HFF-Myc (cell line): ENCODE results near the gene PAN3.

Source experiments
- DNase-seq: peaks from one replicate; pipeline ENCODE4 v3.0.0-alpha.2; 2011; ENCODE audit warnings: low read depth; ENCODE audit errors: extremely low read depth
- H3K4me3 ChIP-seq: replicated peaks from 2 replicates; pipeline ENCODE4 v1.5.1; 2011; ENCODE audit warnings: low read depth, mild to moderate bottlenecking, control low read depth, low read length
- TF ChIP-seq, protein P1 (sequence below): IDR thresholded peaks from 2 replicates; pipeline ENCODE4 v1.5.1; 2012; ENCODE audit warnings: mild to moderate bottlenecking, low read depth, low read length, control low read depth; ENCODE audit errors: missing control alignments

The PAN3 gene

GRCh38 chr13:28177327-28177726, 39.0 kb downstream of the PAN3 start:
- no peak overlapping the region for H3K4me3 ChIP-seq
- TF ChIP-seq, protein P1, sequence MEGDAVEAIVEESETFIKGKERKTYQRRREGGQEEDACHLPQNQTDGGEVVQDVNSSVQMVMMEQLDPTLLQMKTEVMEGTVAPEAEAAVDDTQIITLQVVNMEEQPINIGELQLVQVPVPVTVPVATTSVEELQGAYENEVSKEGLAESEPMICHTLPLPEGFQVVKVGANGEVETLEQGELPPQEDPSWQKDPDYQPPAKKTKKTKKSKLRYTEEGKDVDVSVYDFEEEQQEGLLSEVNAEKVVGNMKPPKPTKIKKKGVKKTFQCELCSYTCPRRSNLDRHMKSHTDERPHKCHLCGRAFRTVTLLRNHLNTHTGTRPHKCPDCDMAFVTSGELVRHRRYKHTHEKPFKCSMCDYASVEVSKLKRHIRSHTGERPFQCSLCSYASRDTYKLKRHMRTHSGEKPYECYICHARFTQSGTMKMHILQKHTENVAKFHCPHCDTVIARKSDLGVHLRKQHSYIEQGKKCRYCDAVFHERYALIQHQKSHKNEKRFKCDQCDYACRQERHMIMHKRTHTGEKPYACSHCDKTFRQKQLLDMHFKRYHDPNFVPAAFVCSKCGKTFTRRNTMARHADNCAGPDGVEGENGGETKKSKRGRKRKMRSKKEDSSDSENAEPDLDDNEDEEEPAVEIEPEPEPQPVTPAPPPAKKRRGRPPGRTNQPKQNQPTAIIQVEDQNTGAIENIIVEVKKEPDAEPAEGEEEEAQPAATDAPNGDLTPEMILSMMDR = no peak
- DNase-seq = no peak

DNA sequence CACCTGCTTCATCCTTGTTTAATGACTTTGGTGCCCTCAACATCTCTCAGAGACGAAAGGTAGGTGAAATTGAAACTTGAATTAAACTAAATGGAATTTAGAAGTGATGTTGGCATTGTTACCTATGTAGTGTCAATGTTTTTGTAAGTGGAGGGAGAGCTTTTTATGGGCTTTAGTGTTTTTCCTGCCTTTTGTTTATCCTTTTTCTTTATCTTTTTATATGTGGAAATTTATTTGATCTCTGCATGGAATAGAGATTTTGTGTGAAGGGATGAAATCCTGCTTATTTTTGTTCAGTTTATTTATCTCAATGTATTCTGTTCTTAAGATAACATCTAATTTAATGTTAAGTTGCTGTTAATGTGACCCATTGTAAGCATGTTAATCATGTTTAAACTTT, 39.5 kb downstream of the PAN3 start:
- TF ChIP-seq, protein P1 = no peak
- H3K4me3 ChIP-seq = no peak overlapping the region
- no peak for DNase-seq

DNA sequence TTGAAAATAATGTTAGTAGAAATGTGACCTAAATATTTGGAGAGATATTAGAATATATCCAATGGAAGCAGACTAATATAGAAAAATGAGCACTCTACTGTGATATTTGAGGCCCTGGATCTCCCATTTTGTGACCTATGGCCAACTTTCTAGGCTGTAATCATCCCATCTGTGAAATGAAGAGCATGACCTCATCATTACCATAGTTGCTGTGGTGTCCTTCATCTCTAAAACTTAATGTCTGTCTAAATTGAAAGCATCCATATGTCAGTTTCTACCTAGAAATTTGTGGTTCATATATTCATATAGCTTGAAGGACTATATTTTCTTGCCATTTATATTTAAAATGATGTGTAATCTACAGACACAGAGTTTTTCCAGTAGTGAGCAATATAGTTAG, 41.6 kb downstream of the PAN3 start:
- TF ChIP-seq, protein P1 = no peak
- H3K4me3 ChIP-seq = no peak overlapping the region
- DNase-seq = no peak

- DNase-seq = no peak
- TF ChIP-seq, protein P1 = no peak
- H3K4me3 ChIP-seq = no peak overlapping the region
These were observed 43.1 kb downstream of the PAN3 start for GRCh38 chr13:28181413-28181812.

DNA sequence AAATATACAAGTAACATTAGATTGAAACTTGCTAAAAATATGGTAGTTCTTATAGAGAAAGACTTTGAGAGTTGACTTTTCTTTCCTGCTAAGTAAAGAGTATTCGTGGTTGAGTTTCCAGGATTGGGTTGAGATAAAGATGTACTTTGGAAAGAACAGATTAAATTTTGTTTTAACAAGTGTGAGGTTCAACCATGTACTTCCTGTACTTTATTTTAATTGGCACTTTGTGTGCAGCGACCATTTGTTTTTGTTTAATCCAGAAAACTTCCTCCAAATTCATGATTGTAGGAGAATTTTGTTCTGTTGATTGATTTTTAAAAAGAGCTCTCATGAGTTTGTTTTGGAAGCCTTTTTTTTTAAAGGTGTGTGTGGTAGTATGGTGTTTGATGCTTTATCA, 46.9 kb downstream of the PAN3 start:
- TF ChIP-seq, protein P1 = no peak
- no peak overlapping the region for H3K4me3 ChIP-seq
- DNase-seq = no peak

DNA sequence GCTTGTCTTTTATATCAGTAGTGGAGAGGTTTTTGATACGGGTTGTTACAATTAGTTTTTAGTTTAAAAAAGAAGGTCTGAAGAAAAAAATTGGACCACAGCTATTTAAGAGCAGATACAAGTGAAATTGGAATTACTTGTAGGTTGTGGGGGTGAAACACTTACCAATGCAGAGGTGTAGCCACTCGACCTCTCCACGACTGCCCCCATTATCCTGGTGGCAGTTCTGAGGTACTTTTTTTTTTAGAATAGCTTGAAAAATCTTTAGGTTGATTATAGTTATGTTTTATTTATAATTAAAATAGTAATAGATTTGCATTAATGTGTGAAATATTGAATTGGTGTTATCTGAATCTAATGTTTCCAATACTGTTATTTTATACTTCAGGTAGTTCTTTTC, 60.7 kb downstream of the PAN3 start:
- TF ChIP-seq, protein P1 = no peak
- H3K4me3 ChIP-seq = no peak overlapping the region
- DNase-seq = no peak

DNA sequence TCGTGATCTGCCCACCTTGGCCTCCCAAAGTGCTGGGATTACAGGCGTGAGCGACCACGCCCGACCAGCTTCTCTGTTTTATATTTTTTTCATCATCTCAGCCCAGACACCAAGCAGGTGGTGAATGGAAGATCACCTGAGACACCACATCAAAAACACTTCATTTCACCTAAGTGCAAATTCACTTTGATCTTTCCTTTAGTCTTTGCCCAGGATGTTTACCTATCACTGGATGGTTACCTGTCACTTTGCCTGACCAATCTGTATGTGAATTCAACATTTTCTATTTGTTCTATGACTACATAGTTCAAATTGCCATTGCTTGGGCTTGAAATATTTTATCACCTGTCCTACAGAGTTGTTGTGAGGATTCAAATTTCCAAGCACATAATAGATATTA, 65.7 kb downstream of the PAN3 start:
- H3K4me3 ChIP-seq = no peak overlapping the region
- TF ChIP-seq, protein P1 = no peak
- DNase-seq = no peak
